ENCODE measurements around the gene SLC16A2.

DNA sequence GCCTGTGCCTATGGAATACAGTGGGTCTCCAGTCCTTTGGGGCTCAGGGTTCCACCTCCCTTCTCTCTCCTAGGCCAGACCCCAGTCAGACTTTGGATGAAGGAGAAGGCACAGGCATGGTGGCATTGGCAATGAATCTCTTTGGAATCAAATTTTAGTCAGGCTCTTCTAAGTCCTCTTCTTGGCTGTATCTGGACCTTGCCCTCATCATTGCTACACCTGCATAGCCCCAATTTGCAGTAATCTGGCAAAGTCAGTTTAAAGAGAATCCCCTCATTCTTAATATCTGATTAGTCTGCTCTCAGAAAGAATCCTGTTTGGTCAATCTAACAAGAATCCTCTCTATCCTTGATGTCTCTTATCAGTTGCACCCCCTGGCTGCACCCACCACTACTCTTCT, 77.6 kb downstream of the SLC16A2 start:
- TF ChIP-seq NRF1 (IDR thresholded peaks at IDR 0.05; ENCODE audit: low read depth, low read length) (no peak), MEF2A (IDR thresholded peaks at IDR 0.05; ENCODE audit: borderline replicate concordance, low read depth) (no peak), POLR2AphosphoS5 (IDR thresholded peaks at IDR 0.05; ENCODE audit: low read depth, low read length) (no peak), JUND (IDR thresholded peaks at IDR 0.05) (no peak), RXRA (IDR thresholded peaks at IDR 0.05; ENCODE audit: borderline replicate concordance, low read depth) (no peak)
- TF ChIP-seq, protein P1, sequence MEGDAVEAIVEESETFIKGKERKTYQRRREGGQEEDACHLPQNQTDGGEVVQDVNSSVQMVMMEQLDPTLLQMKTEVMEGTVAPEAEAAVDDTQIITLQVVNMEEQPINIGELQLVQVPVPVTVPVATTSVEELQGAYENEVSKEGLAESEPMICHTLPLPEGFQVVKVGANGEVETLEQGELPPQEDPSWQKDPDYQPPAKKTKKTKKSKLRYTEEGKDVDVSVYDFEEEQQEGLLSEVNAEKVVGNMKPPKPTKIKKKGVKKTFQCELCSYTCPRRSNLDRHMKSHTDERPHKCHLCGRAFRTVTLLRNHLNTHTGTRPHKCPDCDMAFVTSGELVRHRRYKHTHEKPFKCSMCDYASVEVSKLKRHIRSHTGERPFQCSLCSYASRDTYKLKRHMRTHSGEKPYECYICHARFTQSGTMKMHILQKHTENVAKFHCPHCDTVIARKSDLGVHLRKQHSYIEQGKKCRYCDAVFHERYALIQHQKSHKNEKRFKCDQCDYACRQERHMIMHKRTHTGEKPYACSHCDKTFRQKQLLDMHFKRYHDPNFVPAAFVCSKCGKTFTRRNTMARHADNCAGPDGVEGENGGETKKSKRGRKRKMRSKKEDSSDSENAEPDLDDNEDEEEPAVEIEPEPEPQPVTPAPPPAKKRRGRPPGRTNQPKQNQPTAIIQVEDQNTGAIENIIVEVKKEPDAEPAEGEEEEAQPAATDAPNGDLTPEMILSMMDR (IDR thresholded peaks at IDR 0.05): no peak
- TF ChIP-seq, protein P2, sequence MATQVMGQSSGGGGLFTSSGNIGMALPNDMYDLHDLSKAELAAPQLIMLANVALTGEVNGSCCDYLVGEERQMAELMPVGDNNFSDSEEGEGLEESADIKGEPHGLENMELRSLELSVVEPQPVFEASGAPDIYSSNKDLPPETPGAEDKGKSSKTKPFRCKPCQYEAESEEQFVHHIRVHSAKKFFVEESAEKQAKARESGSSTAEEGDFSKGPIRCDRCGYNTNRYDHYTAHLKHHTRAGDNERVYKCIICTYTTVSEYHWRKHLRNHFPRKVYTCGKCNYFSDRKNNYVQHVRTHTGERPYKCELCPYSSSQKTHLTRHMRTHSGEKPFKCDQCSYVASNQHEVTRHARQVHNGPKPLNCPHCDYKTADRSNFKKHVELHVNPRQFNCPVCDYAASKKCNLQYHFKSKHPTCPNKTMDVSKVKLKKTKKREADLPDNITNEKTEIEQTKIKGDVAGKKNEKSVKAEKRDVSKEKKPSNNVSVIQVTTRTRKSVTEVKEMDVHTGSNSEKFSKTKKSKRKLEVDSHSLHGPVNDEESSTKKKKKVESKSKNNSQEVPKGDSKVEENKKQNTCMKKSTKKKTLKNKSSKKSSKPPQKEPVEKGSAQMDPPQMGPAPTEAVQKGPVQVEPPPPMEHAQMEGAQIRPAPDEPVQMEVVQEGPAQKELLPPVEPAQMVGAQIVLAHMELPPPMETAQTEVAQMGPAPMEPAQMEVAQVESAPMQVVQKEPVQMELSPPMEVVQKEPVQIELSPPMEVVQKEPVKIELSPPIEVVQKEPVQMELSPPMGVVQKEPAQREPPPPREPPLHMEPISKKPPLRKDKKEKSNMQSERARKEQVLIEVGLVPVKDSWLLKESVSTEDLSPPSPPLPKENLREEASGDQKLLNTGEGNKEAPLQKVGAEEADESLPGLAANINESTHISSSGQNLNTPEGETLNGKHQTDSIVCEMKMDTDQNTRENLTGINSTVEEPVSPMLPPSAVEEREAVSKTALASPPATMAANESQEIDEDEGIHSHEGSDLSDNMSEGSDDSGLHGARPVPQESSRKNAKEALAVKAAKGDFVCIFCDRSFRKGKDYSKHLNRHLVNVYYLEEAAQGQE (IDR thresholded peaks at IDR 0.05; ENCODE audit: low read depth, low read length): no peak
- TF ChIP-seq, protein P3, sequence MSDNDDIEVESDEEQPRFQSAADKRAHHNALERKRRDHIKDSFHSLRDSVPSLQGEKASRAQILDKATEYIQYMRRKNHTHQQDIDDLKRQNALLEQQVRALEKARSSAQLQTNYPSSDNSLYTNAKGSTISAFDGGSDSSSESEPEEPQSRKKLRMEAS (IDR thresholded peaks at IDR 0.05; ENCODE audit: low read depth): no peak
